ENCODE data around the gene SGIP1. TPM values are rescaled to one million over a fixed set of nuclear protein-coding genes. Genes with fewer than 3 reads are reported as not detected.

Gene SGIP1, protein sequence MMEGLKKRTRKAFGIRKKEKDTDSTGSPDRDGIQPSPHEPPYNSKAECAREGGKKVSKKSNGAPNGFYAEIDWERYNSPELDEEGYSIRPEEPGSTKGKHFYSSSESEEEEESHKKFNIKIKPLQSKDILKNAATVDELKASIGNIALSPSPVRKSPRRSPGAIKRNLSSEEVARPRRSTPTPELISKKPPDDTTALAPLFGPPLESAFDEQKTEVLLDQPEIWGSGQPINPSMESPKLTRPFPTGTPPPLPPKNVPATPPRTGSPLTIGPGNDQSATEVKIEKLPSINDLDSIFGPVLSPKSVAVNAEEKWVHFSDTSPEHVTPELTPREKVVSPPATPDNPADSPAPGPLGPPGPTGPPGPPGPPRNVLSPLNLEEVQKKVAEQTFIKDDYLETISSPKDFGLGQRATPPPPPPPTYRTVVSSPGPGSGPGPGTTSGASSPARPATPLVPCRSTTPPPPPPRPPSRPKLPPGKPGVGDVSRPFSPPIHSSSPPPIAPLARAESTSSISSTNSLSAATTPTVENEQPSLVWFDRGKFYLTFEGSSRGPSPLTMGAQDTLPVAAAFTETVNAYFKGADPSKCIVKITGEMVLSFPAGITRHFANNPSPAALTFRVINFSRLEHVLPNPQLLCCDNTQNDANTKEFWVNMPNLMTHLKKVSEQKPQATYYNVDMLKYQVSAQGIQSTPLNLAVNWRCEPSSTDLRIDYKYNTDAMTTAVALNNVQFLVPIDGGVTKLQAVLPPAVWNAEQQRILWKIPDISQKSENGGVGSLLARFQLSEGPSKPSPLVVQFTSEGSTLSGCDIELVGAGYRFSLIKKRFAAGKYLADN
- total RNA-seq (not detected), polyA plus RNA-seq (not detected), total RNA-seq (not detected)

DNA sequence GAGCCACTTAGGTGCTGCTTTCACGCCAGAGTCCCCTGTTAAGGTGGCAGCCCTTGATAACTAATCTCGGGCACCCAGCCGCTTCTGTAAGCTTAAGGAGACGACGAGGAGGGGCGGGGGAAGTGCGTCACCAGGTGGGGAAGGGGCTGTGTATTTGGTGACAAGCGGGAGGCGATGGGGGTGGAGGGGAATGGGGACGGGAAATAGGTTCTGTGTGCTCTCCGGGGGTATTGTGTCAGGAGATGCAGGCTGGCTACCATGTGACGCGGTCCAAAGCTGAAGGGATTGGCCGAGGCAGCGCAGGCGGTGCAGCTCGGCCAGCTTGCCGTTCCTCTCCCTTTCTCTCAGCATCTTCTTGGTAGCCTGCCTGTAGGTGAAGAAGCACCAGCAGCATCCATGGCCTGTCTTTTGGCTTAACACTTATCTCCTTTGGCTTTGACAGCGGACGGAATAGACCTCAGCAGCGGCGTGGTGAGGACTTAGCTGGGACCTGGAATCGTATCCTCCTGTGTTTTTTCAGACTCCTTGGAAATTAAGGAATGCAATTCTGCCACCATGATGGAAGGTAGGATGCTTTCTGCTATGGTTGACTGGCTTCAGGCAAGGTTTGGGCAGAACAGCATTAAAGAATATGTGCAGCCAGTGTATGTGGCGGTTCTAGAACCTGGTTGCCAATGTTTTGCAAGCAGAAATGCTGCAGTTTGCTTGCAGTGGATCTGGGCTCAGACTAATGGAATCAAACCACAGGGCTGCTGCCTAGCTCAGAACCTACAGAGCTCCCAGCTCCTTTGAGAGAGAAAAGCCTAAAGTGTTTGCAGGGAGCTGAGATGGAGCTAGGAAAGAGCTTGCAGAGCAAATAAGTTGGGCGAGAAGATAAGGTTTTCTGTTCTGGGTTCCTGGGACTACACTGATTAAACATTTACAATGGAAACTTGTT lies at the start of gene SGIP1:
SGIP1 (plus strand) TSS at position 350 of the 937 bp plus-strand sequence; CDS start at position 556, 206 bp downstream.
- Histone ChIP-seq H3K36me3 (ENCODE audit: control insufficient read depth in 2 of 3, insufficient read depth in 3 of 3, low read length in 3 of 3) (no peaks in the 10 kb centered on the region), H3K27ac (ENCODE audit: low read depth, low read length) (no peak within 1 kb of the TSS), H3K4me3 (ENCODE audit: low read length) (peak within 1 kb of the TSS; percentile 55), H3K27me3 (ENCODE audit: control insufficient read depth in 2 of 2, insufficient read depth in 2 of 2, low read length in 2 of 2) (no peaks in the 10 kb centered on the region), H3K4me1 (ENCODE audit: control insufficient read depth in 2 of 2, insufficient read depth in 2 of 2, low read length in 2 of 2) (peaks cover 0 to 9% of the 10 kb centered on the region in 2 donors), H3K9me3 (ENCODE audit: control insufficient read depth in 2 of 3, low read length in 3 of 3) (no peaks in the 10 kb centered on the region)
- Mint-ChIP-seq H3K36me3 (no peaks in the 10 kb centered on the region), H3K4me3 (peak within 1 kb of the TSS; percentile 82 to 93 (median 86)), H3K4me1 (peaks cover 8 to 23% (median 12%) of the 10 kb centered on the region in 7 donors), H3K27me3 (peaks cover 32 to 76% (median 50%) of the 10 kb centered on the region in 5 donors), H3K9me3 (no peaks in the 10 kb centered on the region), H3K27ac (peak within 1 kb of the TSS in 6 of 9 donors; percentile 51 to 85 (median 72))
- CTCF ChIA-PET, result no interaction called here
- POLR2A ChIA-PET, result interaction anchor here (0.7 kb wide), 1 partner anchor 894 kb away, joined by 3 read pairs; no protein-coding TSS in a partner anchor
- peak in 6 of 9 donors; percentile 10 to 42 (median 18) for DNase-seq
- intact Hi-C loops (cut with micrococcal nuclease), result no loop called here
- ATAC-seq, result peak; percentile 65

DNA sequence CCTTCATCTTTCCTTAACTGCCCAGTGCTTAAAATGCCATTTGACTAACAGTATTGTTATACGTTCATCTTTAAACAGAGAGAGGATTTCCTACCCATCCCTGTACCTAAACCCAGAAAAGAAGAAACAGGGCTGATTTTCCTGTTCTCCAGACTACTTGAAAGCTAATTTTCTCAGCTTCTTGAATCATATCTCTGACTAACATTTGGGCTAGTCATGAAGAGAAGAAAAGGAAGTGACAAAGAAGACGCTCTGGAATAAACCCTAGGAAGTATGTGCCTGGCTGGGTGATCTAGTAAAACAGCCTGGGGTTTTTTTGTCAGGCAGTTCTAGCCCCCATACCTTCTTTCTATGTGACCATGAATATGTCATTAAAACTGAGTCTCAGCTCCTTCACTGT lies 44.8 kb upstream of the SGIP1 start:
- DNase-seq, result no peak
- Mint-ChIP-seq H3K4me3 (no peak overlapping the region), H3K9me3 (peaks cover 0 to 2% (median 0%) of the 10 kb centered on the region in 11 donors), H3K27me3 (no peaks in the 10 kb centered on the region), H3K4me1 (no peaks in the 10 kb centered on the region), H3K27ac (no peak overlapping the region), H3K36me3 (no peaks in the 10 kb centered on the region)
- Histone ChIP-seq H3K36me3 (ENCODE audit: control insufficient read depth in 2 of 3, insufficient read depth in 3 of 3, low read length in 3 of 3) (no peaks in the 10 kb centered on the region), H3K9me3 (ENCODE audit: control insufficient read depth in 2 of 3, low read length in 3 of 3) (no peaks in the 10 kb centered on the region), H3K4me1 (ENCODE audit: control insufficient read depth in 2 of 2, insufficient read depth in 2 of 2, low read length in 2 of 2) (no peaks in the 10 kb centered on the region), H3K27ac (ENCODE audit: low read depth, low read length) (no peak overlapping the region), H3K4me3 (ENCODE audit: low read length) (no peak overlapping the region), H3K27me3 (ENCODE audit: control insufficient read depth in 2 of 2, insufficient read depth in 2 of 2, low read length in 2 of 2) (no peaks in the 10 kb centered on the region)
- no peak for ATAC-seq
- intact Hi-C loops (cut with micrococcal nuclease), result no loop called here
- POLR2A ChIA-PET, result no interaction called here
- CTCF ChIA-PET, result no interaction called here

DNA sequence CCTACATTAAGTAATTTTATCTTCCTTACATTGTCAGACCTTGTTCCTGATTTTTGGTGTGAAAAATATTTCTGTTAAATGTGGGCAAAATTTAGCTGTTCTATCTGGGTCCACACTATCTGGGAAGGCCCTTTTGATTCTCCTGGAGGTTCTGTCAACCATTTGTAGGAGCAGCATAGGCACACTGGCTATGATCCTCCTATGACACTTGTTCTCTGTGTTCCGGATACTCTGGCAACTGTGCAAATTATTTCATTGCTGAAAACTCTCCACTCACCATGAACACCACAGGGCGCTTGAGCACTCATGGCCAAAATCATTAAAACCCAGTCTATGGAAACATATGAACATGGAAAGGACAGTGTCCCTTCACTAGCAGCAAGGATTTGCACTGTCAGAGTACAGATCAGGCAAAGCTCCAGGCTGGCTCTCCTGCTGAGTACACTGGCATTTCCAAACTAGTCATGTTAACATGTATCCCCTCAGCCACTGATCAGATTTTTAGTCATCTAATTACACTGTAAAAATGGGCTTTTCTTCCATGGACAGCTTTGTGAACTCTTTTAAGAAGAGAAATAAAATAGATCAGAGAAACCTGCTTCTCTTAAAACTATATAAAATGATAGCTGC lies 43.9 kb upstream of the SGIP1 start:
- H3K9me3 Mint-ChIP-seq, result peaks cover 0 to 2% (median 0%) of the 10 kb centered on the region in 11 donors
- H3K36me3 Mint-ChIP-seq, result no peaks in the 10 kb centered on the region
- H3K4me3 Mint-ChIP-seq, result no peak overlapping the region
- H3K27me3 Mint-ChIP-seq, result no peaks in the 10 kb centered on the region
- ATAC-seq (no peak), DNase-seq (no peak)
- ChIA-PET CTCF (no interaction called here), POLR2A (no interaction called here)
- no peaks in the 10 kb centered on the region for H3K4me1 Mint-ChIP-seq
- intact Hi-C loops (cut with micrococcal nuclease), result no loop called here
- H3K4me1 ChIP-seq (ENCODE audit: control insufficient read depth in 2 of 2, insufficient read depth in 2 of 2, low read length in 2 of 2), result no peaks in the 10 kb centered on the region
- no peaks in the 10 kb centered on the region for H3K27me3 ChIP-seq (ENCODE audit: control insufficient read depth in 2 of 2, insufficient read depth in 2 of 2, low read length in 2 of 2)
- H3K4me3 ChIP-seq (ENCODE audit: low read length), result no peak overlapping the region
- H3K9me3 ChIP-seq (ENCODE audit: control insufficient read depth in 2 of 3, low read length in 3 of 3), result no peaks in the 10 kb centered on the region
- H3K27ac Mint-ChIP-seq, result no peak overlapping the region
- H3K36me3 ChIP-seq (ENCODE audit: control insufficient read depth in 2 of 3, insufficient read depth in 3 of 3, low read length in 3 of 3), result no peaks in the 10 kb centered on the region
- H3K27ac ChIP-seq (ENCODE audit: low read depth, low read length), result no peak overlapping the region

DNA sequence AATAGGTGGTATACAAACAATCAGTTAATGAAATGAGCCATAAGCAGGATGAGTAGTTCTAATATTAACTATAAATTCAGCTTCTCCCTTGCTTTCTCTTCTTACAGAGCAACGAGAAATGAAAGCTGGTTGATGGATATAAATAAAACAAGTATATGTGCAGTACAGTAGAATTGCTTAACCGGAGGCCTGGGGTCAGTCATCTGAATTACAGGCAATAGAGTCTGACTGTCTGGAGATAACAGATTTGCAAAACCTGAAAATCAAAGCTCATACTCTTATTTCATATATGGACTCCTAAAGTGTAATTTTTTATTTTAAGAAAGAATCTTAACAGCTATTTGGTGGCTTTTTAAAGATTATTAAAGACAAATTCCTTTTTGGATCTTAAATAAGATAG lies 43.1 kb upstream of the SGIP1 start:
- no peak overlapping the region for H3K4me3 Mint-ChIP-seq
- DNase-seq (no peak), ATAC-seq (no peak)
- no peaks in the 10 kb centered on the region for H3K36me3 Mint-ChIP-seq
- H3K9me3 Mint-ChIP-seq, result no peaks in the 10 kb centered on the region
- peaks cover 0 to 1% (median 0%) of the 10 kb centered on the region in 5 donors for H3K27me3 Mint-ChIP-seq
- H3K4me1 Mint-ChIP-seq, result no peaks in the 10 kb centered on the region
- CTCF ChIA-PET, result no interaction called here
- Histone ChIP-seq H3K36me3 (ENCODE audit: control insufficient read depth in 2 of 3, insufficient read depth in 3 of 3, low read length in 3 of 3) (no peaks in the 10 kb centered on the region), H3K27me3 (ENCODE audit: control insufficient read depth in 2 of 2, insufficient read depth in 2 of 2, low read length in 2 of 2) (no peaks in the 10 kb centered on the region), H3K4me1 (ENCODE audit: control insufficient read depth in 2 of 2, insufficient read depth in 2 of 2, low read length in 2 of 2) (no peaks in the 10 kb centered on the region), H3K27ac (ENCODE audit: low read depth, low read length) (no peak overlapping the region), H3K4me3 (ENCODE audit: low read length) (no peak overlapping the region), H3K9me3 (ENCODE audit: control insufficient read depth in 2 of 3, low read length in 3 of 3) (no peaks in the 10 kb centered on the region)
- POLR2A ChIA-PET, result no interaction called here
- intact Hi-C loops (cut with micrococcal nuclease), result no loop called here
- H3K27ac Mint-ChIP-seq, result no peak overlapping the region

DNA sequence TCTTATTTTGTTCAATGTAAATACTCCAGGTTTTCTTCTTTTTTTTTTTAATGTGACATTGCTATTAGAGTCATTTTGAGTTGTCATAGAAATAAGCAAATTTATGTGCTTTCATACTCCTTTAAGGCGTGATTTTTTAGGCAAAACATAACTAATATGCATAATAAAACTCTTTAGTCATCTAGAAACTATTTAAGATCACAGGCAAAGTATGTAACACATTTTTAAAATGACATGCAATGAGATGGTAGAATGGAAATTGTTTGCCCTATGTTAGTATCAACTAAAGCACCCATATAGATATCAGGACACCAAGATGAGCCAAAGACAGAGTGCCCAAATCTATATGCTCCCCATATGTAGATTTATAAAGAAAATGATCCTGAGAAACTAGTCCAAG lies 41.5 kb upstream of the SGIP1 start:
- Histone ChIP-seq H3K27ac (ENCODE audit: low read depth, low read length) (no peak overlapping the region), H3K9me3 (ENCODE audit: control insufficient read depth in 2 of 3, low read length in 3 of 3) (no peaks in the 10 kb centered on the region), H3K4me3 (ENCODE audit: low read length) (no peak overlapping the region), H3K36me3 (ENCODE audit: control insufficient read depth in 2 of 3, insufficient read depth in 3 of 3, low read length in 3 of 3) (no peaks in the 10 kb centered on the region), H3K4me1 (ENCODE audit: control insufficient read depth in 2 of 2, insufficient read depth in 2 of 2, low read length in 2 of 2) (no peaks in the 10 kb centered on the region), H3K27me3 (ENCODE audit: control insufficient read depth in 2 of 2, insufficient read depth in 2 of 2, low read length in 2 of 2) (no peaks in the 10 kb centered on the region)
- H3K27ac Mint-ChIP-seq, result no peak overlapping the region
- H3K4me1 Mint-ChIP-seq, result no peaks in the 10 kb centered on the region
- CTCF ChIA-PET, result no interaction called here
- DNase-seq, result no peak
- intact Hi-C loops (cut with micrococcal nuclease), result no loop called here
- POLR2A ChIA-PET, result no interaction called here
- no peak for ATAC-seq
- peaks cover 0 to 12% (median 4%) of the 10 kb centered on the region in 5 donors for H3K27me3 Mint-ChIP-seq
- H3K36me3 Mint-ChIP-seq, result no peaks in the 10 kb centered on the region
- no peaks in the 10 kb centered on the region for H3K9me3 Mint-ChIP-seq
- no peak overlapping the region for H3K4me3 Mint-ChIP-seq

DNA sequence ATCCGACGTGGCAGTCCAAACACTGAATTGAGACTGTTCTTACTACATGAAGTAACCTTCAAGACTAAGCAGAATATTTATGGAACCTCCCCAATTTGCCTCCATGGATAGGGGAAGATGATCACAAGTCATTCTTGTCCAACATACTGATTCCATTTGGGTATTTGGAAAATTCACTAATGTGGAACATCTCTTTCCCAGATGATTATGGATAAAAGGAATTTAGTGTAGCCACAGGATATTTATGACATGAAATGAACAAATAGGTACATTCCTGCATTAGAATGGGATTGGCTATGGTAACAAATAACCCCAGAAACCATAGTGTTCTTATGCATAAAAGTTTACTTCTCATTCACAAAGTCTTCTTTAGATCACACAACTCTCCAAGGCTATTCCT lies 40.2 kb upstream of the SGIP1 start:
- ATAC-seq, result no peak
- intact Hi-C loops (cut with micrococcal nuclease), result no loop called here

More for the DNA sequence above, 40.2 kb upstream of the SGIP1 start:
- no peaks in the 10 kb centered on the region for H3K27me3 ChIP-seq (ENCODE audit: control insufficient read depth in 2 of 2, insufficient read depth in 2 of 2, low read length in 2 of 2)
- no peaks in the 10 kb centered on the region for H3K36me3 ChIP-seq (ENCODE audit: control insufficient read depth in 2 of 3, insufficient read depth in 3 of 3, low read length in 3 of 3)
- Mint-ChIP-seq H3K4me3 (no peak overlapping the region), H3K27ac (no peak overlapping the region), H3K4me1 (no peaks in the 10 kb centered on the region), H3K36me3 (no peaks in the 10 kb centered on the region), H3K9me3 (no peaks in the 10 kb centered on the region), H3K27me3 (peaks cover 0 to 18% (median 8%) of the 10 kb centered on the region in 5 donors)
- no peaks in the 10 kb centered on the region for H3K4me1 ChIP-seq (ENCODE audit: control insufficient read depth in 2 of 2, insufficient read depth in 2 of 2, low read length in 2 of 2)
- no peak overlapping the region for H3K27ac ChIP-seq (ENCODE audit: low read depth, low read length)
- no peaks in the 10 kb centered on the region for H3K9me3 ChIP-seq (ENCODE audit: control insufficient read depth in 2 of 3, low read length in 3 of 3)
- H3K4me3 ChIP-seq (ENCODE audit: low read length), result no peak overlapping the region
- ChIA-PET POLR2A (no interaction called here), CTCF (interaction anchor here (0.6 to 1.2 kb wide), 2 partner anchors 10 to 43 kb away, joined by 4 read pairs; no protein-coding TSS in a partner anchor)
- DNase-seq, result no peak
